KMS-11 (cell line): ENCODE measurements around the gene OPN1LW.

ENCODE experiments used
- H2AFZ ChIP-seq: fragments of 200-600 bp; sonication (generic); 2 replicates; pipeline ENCODE4 v1.6.1; 2016; ENCODE audit warnings: antibody characterized with exemption, mixed run types, low read depth
- H3K27ac ChIP-seq: fragments of 200-600 bp; sonication (generic); 2 replicates; pipeline ENCODE4 v1.6.1; 2016; ENCODE audit warnings: mild to moderate bottlenecking, mixed run types
- H3K27me3 ChIP-seq: fragments of 200-600 bp; sonication (generic); 2 replicates; pipeline ENCODE4 v1.6.1; 2017; ENCODE audit warnings: mild to moderate bottlenecking, low read depth, mixed run types, moderate library complexity; ENCODE audit not compliant: insufficient read depth
- H3K36me3 ChIP-seq: fragments of 200-600 bp; sonication (generic); 2 replicates; pipeline ENCODE4 v1.6.1; 2017; ENCODE audit warnings: mild to moderate bottlenecking, mixed run types; ENCODE audit not compliant: insufficient read depth
- H3K4me1 ChIP-seq: fragments of 200-600 bp; sonication (generic); 2 replicates; pipeline ENCODE4 v1.6.1; 2016; ENCODE audit warnings: mild to moderate bottlenecking, low read depth, mixed run types; ENCODE audit not compliant: poor library complexity, severe bottlenecking
- H3K4me2 ChIP-seq: fragments of 200-600 bp; sonication (generic); 2 replicates; pipeline ENCODE4 v1.7.0; 2016; ENCODE audit warnings: mild to moderate bottlenecking, mixed run types
- H3K4me3 ChIP-seq: fragments of 200-600 bp; sonication (generic); IDR thresholded peaks from 2 replicates; pipeline ENCODE4 v1.6.1; 2017; ENCODE audit warnings: low read depth, low read length, mixed read lengths; ENCODE audit not compliant: insufficient read depth
- H3K79me2 ChIP-seq: fragments of 200-600 bp; sonication (generic); 2 replicates; pipeline ENCODE4 v1.6.1; 2016; ENCODE audit warnings: low read depth, mixed run types; ENCODE audit not compliant: insufficient read depth
- H3K9ac ChIP-seq: fragments of 200-600 bp; sonication (generic); 2 replicates; pipeline ENCODE4 v1.6.1; 2016; ENCODE audit warnings: mild to moderate bottlenecking, mixed run types
- H4K20me1 ChIP-seq: fragments of 200-600 bp; sonication (generic); 2 replicates; pipeline ENCODE4 v1.6.1; 2016; ENCODE audit warnings: mild to moderate bottlenecking, mixed run types; ENCODE audit not compliant: insufficient read depth
- TF ChIP-seq, protein P1 (sequence below): fragments of 200-600 bp; sonication (generic); conservative IDR thresholded peaks from 2 replicates; pipeline ENCODE4 v1.6.1; 2017; ENCODE audit warnings: low read depth, mild to moderate bottlenecking, antibody characterized with exemption, low read length, moderate library complexity, mixed read lengths

OPN1LW gene

DNA sequence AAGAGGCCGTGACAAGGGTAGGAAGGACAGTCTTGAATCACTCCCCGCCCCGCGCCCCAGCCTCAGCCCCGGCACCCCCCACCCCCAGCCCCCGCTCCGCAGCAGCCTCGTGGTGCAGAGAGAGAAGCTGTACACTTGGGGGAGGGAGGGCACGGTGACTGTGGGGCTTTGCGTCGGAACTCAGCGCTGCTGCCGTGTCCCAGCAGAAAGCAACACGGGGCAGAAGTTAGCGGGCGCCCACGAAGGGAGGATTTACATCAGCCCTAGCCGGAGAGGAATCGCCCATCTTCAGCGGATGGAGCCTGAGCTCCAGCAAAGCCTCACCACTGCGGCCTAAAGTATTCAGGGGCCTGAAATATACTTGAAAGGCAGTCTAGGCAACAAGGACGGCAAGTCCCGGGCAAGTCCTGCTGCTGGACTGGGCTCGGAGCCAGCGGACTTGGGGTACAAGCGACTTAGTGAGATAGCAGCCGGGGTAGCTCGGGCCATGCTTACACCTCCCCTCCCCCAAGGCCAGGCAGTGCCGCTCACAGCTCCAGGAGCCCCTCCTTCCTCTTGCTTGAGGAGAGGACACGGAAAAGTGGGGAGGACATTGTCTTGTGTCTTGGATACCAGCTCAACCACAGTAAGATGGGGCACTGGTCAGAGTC, 18.5 kb upstream of the OPN1LW start:
- Histone ChIP-seq H3K79me2 (no peaks in the 10 kb centered on the region), H3K4me1 (peaks cover 8% of the 10 kb centered on the region), H3K9ac (no peak overlapping the region), H3K27me3 (no peaks in the 10 kb centered on the region), H3K36me3 (no peaks in the 10 kb centered on the region), H4K20me1 (no peaks in the 10 kb centered on the region), H3K4me2 (no peak overlapping the region), H3K4me3 (no peak overlapping the region), H2AFZ (no peak overlapping the region), H3K27ac (no peak overlapping the region)
- TF ChIP-seq, protein P1, sequence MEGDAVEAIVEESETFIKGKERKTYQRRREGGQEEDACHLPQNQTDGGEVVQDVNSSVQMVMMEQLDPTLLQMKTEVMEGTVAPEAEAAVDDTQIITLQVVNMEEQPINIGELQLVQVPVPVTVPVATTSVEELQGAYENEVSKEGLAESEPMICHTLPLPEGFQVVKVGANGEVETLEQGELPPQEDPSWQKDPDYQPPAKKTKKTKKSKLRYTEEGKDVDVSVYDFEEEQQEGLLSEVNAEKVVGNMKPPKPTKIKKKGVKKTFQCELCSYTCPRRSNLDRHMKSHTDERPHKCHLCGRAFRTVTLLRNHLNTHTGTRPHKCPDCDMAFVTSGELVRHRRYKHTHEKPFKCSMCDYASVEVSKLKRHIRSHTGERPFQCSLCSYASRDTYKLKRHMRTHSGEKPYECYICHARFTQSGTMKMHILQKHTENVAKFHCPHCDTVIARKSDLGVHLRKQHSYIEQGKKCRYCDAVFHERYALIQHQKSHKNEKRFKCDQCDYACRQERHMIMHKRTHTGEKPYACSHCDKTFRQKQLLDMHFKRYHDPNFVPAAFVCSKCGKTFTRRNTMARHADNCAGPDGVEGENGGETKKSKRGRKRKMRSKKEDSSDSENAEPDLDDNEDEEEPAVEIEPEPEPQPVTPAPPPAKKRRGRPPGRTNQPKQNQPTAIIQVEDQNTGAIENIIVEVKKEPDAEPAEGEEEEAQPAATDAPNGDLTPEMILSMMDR, result no peak

DNA sequence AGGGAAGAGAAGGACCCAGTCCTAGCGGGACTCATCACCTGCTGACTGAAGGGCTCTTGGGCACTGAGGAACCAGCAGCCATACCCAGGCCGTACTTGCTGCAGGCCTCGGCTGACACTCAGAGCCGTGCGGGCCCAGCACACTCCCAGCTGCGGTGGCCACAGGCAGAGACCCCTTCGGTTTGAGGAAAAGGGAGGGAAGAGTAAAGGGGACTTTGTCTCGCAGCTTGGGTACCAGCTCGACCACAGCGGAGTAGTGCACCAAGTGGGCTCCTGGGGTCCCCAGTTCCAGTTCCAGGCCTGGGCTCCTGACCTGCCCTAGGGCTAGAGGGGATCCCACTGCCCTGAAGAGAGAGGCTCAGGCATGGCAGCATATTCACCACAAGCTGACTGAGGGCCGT, 17.9 kb upstream of the OPN1LW start:
- Histone ChIP-seq H3K9ac (no peak overlapping the region), H3K4me2 (no peak overlapping the region), H3K27me3 (no peaks in the 10 kb centered on the region), H2AFZ (no peak overlapping the region), H3K4me1 (peaks cover 8% of the 10 kb centered on the region), H3K27ac (no peak overlapping the region), H4K20me1 (no peaks in the 10 kb centered on the region), H3K79me2 (no peaks in the 10 kb centered on the region), H3K4me3 (no peak overlapping the region), H3K36me3 (no peaks in the 10 kb centered on the region)
- TF ChIP-seq, protein P1, result no peak

DNA sequence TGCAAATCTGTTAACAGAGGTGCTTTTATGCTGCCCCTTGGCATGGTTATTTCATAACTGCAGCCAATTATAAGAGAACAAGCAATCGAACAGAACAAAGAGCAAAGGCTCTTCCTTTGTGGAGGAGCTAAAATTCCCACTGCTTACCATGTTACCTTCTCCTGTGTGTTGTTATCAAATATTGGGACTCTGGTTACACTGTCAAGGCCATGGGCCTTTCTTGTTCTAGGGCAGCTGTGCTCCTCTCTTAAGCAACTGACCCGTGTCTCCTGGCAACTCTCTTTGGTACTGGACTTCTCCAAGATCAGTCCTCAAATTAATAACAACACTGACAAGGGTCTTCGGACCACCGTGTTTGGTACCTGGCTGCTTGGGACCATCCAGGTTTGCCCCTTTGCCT, 12.1 kb upstream of the OPN1LW start:
- Histone ChIP-seq H3K4me1 (no peaks in the 10 kb centered on the region), H3K27me3 (peaks cover 5% of the 10 kb centered on the region; the same call in 1 of the 2 replicates), H3K9ac (no peak overlapping the region), H3K4me2 (no peak overlapping the region), H2AFZ (no peak overlapping the region), H3K4me3 (no peak overlapping the region), H3K79me2 (no peaks in the 10 kb centered on the region), H3K36me3 (no peaks in the 10 kb centered on the region), H4K20me1 (no peaks in the 10 kb centered on the region), H3K27ac (no peak overlapping the region)
- TF ChIP-seq, protein P1, result no peak

DNA sequence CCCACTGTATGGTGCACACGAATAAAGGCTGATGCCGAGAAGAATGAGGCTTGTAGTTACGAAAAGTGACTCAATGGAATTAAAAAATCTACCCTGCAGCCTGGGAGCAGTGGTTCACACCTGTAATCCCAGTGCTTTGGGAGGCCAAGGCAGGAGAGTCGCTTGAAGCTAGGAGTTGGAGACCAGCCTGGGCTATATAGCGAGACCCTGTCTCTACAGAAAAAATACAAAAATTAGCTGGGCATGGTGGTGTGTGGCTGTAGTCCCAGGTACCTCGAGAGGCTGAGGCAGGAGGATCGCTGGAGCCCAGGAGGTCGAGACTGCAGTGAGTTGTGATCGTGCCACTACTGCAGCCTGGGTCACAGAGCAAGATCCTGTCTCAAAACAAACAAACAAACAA, 11.7 kb upstream of the OPN1LW start:
- H3K4me2 ChIP-seq, result no peak overlapping the region
- H3K9ac ChIP-seq, result no peak overlapping the region
- no peak overlapping the region for H3K27ac ChIP-seq
- H3K79me2 ChIP-seq, result no peaks in the 10 kb centered on the region
- no peaks in the 10 kb centered on the region for H4K20me1 ChIP-seq
- no peak overlapping the region for H3K4me3 ChIP-seq
- no peaks in the 10 kb centered on the region for H3K4me1 ChIP-seq
- H2AFZ ChIP-seq, result no peak overlapping the region
- no peaks in the 10 kb centered on the region for H3K36me3 ChIP-seq
- TF ChIP-seq, protein P1, result no peak
- H3K27me3 ChIP-seq, result peaks cover 5% of the 10 kb centered on the region; the same call in 1 of the 2 replicates
